GM18907 (cell line): ENCODE data around the gene TOR1AIP2.

Source experiments
- ATAC-seq: cut with Tn5 transposase; IDR thresholded peaks from one replicate; pipeline ENCODE4 v1.9.1; 2021; ENCODE audit warnings: mild to moderate bottlenecking, moderate library complexity; ENCODE audit not compliant: unreplicated experiment

Gene TOR1AIP2

GRCh38 chr1:179877586-179878265, at the start of gene TOR1AIP2:
TSS of gene TOR1AIP2 (minus strand) at chr1:179877803. CDS start at chr1:179852665, 25,138 bp downstream.
- ATAC-seq = peak; percentile 64

GRCh38 chr1:179926850-179927205, 49.2 kb upstream of the TOR1AIP2 start:
- ATAC-seq = no peak

- ATAC-seq = no peak
These were observed 48.6 kb upstream of the TOR1AIP2 start for GRCh38 chr1:179925922-179926849.

GRCh38 chr1:179925302-179925701, 47.7 kb upstream of the TOR1AIP2 start:
- no peak for ATAC-seq

- ATAC-seq = no peak
These were observed 46.7 kb upstream of the TOR1AIP2 start for GRCh38 chr1:179924268-179924667.

GRCh38 chr1:179923029-179923428, 45.4 kb upstream of the TOR1AIP2 start:
- ATAC-seq = no peak

- ATAC-seq = no peak
These were observed 44.6 kb upstream of the TOR1AIP2 start for GRCh38 chr1:179921981-179922872.

GRCh38 chr1:179921472-179921871, 43.9 kb upstream of the TOR1AIP2 start:
- ATAC-seq = no peak

- no peak for ATAC-seq
These were observed 40.2 kb upstream of the TOR1AIP2 start for GRCh38 chr1:179917601-179918429.

- no peak for ATAC-seq
These were observed 34.2 kb upstream of the TOR1AIP2 start for GRCh38 chr1:179911812-179912211.

GRCh38 chr1:179910934-179911333, 33.3 kb upstream of the TOR1AIP2 start:
- ATAC-seq = no peak

- no peak for ATAC-seq
These were observed 12.0 kb upstream of the TOR1AIP2 start for GRCh38 chr1:179889589-179889988.

- no peak for ATAC-seq
These were observed 10.5 kb upstream of the TOR1AIP2 start for GRCh38 chr1:179888071-179888470.

- no peak for ATAC-seq
These were observed 6.1 kb upstream of the TOR1AIP2 start for GRCh38 chr1:179883745-179884138.

GRCh38 chr1:179883040-179883744, 5.6 kb upstream of the TOR1AIP2 start:
- no peak for ATAC-seq

- ATAC-seq = peak; percentile 83
These were observed 4.8 kb upstream of the TOR1AIP2 start, which contains the start of gene TOR1AIP1 for GRCh38 chr1:179882253-179883039. TSS of gene TOR1AIP1 (plus strand) at chr1:179882285. CDS start at chr1:179882503, 218 bp downstream.

- no peak for ATAC-seq
These were observed 4.1 kb upstream of the TOR1AIP2 start for GRCh38 chr1:179881642-179882252.

- no peak for ATAC-seq
These were observed 2.2 kb upstream of the TOR1AIP2 start for GRCh38 chr1:179879797-179880196.
